Right ventricle myocardium superior (tissue), 1 donor: ENCODE data around the gene C4orf33. TPM values are rescaled to one million over a fixed set of nuclear protein-coding genes. Genes with fewer than 3 reads are reported as not detected.
"Not testable (repeated sequence)": the region's sequence is repeated elsewhere in the genome, so short reads cannot be mapped to it uniquely, and the experiment has no call there.

Experiments used
- ATAC-seq: fragments of 200-7000 bp; cut with Tn5 transposase; one replicate; pipeline ENCODE4 v1.9.1; 2020; ENCODE audit warnings: mild to moderate bottlenecking; ENCODE audit not compliant: poor library complexity
- DNase-seq: peaks from one replicate; pipeline ENCODE4 v3.0.0-alpha.2; 2020
- intact Hi-C: fragments of 100-400 bp; cut with DNase I; formaldehyde crosslinking; loops from one replicate; pipeline ENCODE4 v1.11.2; 2022
- total RNA-seq: library from RNA; stranded (reverse); fragmentation: NEBNext Ultra II Directional; extraction: Animal tissue kit (Norgen Biotek cat#: 25700); gene quantifications from one replicate; pipeline ENCODE4 v1.2.1, GENCODE V29; 2021
- donor health status: DM: no; HTN: yes; CAD: no; lungs with severe emphysema.

C4orf33 gene
- total RNA-seq, 1 donor from 2014 or later, result 3.3 TPM

DNA sequence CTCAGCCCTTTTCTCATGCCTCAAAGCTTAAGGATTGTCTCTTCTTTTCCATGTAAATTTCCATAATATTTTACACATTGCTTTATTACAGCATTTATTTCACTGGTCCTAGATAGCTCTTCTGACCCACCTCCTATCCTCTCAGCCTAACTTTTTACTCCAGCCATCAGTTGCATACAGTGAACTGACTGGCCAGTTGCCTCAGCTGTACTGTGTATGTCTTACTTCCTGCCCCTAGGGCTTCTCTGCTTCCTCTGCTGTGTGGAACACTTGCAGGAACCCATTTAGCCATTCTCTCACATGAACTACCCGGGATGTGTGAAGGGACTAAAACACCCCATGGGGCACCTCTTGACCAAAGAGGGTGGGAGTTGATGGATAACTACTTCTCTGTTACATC is 18.0 kb downstream of the C4orf33 start:
- intact Hi-C loops, result no loop called here
- no peak for ATAC-seq
- no peak for DNase-seq

DNA sequence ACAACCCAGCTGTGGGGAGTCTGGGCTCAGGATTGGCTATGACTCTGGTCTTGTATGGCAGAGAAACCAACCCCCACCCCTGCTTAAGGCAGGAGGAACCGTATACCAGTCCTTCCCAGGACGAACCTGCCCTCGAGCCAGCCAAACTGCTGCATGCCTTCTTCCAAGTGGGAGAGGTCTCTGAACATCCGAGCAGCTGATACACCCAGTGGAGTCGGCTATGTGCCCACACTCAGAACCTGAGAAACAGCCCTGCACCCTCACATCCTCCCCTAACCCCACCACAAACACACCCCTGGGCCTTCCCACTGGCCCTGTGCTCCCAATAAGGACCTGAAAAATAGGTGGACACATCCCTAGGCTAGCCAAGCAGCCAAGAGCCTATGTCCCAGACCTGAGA is 21.8 kb downstream of the C4orf33 start:
- ATAC-seq, result no peak
- intact Hi-C loops, result no loop called here
- DNase-seq, result no peak

DNA sequence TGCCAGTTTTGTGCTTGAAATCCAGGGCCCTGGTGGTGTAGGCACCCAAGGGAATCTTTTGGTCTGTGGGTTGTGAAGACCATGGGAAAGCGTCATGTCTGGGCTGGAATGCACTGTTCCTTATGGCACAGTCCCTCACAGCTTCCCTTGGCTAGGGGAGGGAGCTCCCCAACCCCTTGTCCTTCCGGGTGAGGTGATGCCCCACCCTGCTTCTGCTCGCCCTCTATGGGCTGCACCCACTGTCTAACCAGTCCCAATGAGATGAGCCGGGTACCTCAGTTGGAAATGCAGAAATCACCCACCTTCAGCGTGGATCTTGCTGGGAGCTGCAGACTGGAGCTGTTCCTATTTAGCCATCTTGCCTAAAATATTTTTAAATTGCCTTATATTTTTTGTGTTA is 30.7 kb downstream of the C4orf33 start:
- ATAC-seq, intact Hi-C loops, DNase-seq: not testable (repeated sequence)

DNA sequence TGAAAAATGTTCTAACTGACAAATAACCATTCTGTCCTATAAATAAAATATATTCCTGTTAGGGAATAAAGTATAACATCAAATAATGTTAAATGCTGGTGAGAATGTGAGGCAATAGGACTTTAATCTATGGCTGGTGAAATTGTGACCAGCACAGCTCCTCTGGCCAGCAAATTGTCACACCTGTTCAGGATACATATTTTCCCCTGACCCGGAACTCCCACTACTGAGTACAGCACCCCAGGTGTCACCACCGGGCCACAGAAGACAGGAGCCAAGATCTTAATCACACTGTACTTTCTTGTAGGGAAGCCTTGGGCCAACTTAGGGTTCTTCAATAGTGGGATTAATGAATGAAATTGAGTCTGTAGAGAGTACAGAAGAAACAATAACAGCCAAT is 33.2 kb downstream of the C4orf33 start:
- DNase-seq, result no peak
- intact Hi-C loops, result no loop called here
- no peak for ATAC-seq

DNA sequence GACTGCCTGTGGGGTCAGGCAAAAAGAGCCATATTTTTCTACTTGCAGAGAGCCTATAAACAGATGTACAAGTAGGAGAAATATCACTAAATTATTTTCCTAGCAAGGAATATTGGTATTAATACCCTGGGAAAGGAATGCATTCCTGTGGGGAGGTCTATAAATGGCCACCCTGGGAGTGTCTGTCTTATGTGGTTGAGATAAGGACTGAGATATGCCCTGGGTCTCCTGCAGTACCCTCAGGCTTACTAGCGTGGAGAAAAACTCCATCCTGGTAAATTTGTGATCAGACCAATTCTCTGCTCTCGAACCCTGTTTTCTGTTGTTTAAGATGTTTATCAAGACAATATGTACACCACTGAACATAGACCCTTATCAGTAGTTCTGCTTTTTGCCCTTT is 35.4 kb downstream of the C4orf33 start:
- intact Hi-C loops, result no loop called here
- ATAC-seq (no peak), DNase-seq (no peak)

DNA sequence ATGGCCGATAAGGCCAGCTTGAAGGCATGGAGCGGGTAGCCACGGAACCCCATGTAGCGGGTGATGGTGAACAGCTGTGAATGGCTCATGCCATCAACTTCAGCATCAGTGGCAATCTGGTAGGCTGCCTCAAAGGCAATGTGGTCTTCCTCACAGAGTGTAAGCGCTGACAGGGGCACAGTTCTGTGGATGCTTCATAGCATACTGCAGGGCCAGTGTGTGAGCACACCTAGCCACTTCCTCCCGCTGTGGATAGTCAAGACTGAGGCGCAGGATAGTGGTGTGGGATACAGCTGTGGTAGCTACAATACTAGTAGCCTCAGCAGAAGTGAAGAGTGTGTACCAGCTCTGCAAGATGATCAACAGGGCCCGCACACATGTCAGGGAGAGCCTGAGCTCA is 40.5 kb downstream of the C4orf33 start:
- intact Hi-C loops, result no loop called here
- DNase-seq (no peak), ATAC-seq (no peak)

DNA sequence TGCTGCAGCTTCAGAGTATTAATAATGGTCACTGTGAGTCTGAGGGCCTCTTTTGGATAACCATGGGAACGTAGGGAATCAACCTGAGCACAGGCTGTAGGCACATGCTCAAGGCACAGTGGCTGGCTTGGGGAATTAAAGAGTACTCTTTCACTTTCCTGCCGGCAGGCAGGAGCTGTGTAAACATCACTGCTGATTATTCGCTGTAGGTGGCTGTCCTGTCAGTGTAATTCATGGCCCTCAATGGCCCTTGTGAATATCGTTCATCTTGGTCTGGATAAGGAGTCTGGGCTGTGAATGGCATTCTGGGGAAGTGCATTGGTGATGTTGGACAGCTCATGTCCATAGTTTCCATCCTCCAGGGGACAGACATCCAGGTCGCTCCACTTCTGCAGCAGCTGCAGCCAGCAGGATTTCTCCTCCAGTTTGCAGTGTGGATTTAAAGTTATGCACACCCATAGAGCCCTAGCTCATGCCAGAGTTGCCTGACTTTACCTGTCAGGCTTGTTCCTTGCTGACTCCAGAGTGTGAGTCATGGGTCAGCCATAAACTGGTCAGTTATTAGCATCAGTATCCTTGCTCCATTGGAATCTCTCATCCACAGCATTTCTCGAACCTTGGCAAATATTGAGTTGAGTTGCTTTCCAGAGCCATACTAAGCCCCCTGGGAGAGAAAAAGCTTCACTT is 43.0 kb downstream of the C4orf33 start:
- intact Hi-C loops, result no loop called here
- no peak for DNase-seq
- ATAC-seq, result no peak

DNA sequence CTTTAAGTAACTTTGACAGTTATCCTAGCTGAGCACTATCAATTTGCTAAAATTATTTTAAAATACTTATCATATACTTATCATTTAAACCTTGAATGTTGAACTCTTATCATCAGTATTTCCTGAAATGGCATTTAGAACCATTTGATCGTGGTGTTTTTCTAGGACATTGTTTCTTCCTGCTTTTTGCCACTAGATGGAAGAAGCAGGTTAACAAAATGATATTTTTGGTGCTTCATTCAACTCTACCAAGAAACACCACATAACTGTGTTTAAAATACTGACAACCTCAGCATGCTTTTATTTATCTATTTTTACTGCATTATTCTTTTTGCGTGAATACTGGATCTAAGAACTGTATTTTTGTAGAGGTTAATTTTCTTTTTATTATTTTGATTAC is 44.6 kb downstream of the C4orf33 start:
- DNase-seq (no peak), ATAC-seq (no peak)
- intact Hi-C loops, result no loop called here

DNA sequence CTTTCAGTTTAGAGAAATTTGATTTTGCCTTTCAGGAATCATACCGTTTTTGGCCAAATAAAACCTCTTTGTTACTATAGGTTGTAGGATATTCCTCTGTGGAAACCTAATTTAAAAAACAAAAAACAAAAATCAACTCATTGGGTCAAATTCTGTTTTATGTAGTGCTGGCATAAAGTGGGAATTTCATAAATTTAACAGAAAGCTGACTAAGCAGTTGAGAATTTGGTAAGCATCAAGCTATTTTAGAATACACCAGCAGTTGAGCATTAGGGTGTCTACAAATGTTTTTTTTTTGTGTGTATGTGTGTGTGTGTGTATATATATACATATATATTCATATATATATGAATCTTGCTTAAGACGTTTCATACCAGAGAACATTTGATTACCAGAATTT is 47.4 kb downstream of the C4orf33 start:
- ATAC-seq, result no peak

DNA sequence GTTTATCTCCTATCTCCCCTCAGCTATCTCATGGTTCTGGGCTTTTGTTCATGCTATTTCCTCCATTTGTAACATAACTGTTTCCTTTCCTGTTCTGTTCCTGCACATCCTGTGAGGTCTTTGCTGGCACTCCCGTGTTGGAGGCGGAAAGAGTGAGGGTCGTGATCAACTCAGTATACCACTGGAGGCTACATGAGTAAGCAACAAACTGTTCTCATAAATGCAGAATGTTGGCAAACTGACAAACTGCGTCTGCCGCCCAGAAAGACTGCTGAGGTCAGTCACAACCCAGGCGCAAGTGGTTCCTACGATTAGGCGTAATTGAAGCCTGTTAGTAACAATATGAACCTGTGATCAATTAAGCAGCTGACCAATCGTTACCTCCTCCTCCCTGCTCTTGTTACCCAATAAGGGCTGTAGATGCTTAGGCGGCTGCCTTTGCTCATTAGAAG is 48.8 kb downstream of the C4orf33 start:
- no peak for ATAC-seq
- no peak for DNase-seq
- intact Hi-C loops, result no loop called here

More for the DNA sequence above, 47.4 kb downstream of the C4orf33 start:
- no peak for DNase-seq
- intact Hi-C loops, result no loop called here

DNA sequence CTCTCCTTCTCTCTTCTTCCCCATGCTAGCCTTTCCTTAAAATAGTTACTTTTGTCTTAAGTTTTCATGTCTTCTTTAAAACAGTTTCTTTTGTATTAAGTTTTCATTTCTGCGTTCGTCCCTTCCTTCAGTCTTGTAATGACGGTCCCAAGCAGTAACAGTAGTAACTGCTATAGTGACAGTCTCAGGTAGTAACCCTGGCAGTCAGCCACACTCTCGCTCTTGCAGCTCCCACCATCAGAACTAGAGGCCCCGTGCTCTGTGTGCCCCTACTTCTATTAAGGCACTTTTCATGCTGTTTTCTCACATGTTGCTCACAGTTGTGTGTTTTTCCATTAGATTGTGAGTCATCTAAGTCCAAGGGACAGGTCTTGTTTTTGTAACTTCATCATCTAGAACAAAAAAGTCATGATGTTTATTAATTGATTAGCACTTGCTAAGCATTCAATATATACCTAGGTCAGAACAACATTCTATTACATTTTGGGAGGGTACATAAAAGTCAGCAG is 49.3 kb downstream of the C4orf33 start:
- ATAC-seq, result no peak
- intact Hi-C loops, result no loop called here
- DNase-seq, result no peak

DNA sequence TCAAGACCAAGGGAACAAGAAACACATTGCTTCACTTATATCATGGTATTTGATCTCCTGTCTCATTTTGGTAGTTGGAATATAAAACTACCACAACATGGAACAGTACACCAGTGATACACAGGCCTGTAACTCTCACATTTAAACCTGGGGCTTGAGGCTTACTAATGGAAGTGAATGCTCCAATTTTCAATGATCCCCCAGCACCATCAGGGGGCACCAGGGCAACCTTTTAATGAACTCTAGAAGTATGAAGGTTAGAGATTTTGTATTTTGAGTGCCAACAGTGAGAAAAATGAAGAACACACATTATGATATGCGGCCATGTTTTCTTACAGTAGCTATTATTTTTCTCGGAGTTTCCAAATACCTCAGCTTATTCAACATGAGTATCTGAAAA is 50.7 kb downstream of the C4orf33 start:
- no peak for ATAC-seq
- intact Hi-C loops, result no loop called here

DNA sequence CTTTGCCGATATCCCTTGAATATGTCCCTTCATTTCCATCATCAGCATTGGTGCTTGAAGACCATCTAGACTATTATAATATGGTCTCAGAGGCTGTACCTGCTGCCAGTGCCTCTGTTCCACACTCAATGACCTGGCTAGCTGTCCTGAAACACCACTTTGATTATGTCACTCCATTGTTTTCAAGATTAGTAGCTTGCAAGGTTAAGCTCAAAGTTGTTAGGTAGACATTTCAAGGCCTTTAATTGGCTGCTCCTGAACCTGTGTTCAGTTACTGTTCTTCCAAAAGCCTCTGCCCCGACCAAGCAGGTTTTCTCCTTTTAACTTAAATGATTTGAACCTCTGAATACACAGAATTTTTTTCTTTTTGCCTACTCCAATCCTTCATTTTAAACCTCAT is 52.9 kb downstream of the C4orf33 start:
- no peak for ATAC-seq
- intact Hi-C loops, result no loop called here

More for the DNA sequence above, 50.7 kb downstream of the C4orf33 start:
- no peak for DNase-seq

DNA sequence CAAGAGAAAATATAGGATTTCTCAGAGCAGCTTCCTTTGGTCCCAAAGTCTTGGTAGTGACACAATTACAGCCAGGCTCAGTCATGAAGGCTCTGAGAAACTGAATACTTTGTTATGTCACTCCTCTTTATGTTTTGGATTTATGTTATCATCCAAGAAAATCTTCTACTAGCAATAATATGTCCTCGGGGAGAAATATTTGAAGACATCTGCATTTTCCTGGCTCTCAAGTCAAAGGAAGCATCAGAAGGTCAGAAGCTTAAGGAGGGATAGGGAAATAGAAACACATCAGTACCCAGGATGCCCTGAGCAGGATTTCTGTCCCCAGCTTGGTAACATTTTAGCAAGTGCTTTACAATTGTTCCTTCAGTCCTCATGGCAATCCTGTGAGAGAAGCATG is 54.0 kb downstream of the C4orf33 start:
- no peak for ATAC-seq
- intact Hi-C loops, result no loop called here
- DNase-seq, result no peak

More for the DNA sequence above, 52.9 kb downstream of the C4orf33 start:
- no peak for DNase-seq

DNA sequence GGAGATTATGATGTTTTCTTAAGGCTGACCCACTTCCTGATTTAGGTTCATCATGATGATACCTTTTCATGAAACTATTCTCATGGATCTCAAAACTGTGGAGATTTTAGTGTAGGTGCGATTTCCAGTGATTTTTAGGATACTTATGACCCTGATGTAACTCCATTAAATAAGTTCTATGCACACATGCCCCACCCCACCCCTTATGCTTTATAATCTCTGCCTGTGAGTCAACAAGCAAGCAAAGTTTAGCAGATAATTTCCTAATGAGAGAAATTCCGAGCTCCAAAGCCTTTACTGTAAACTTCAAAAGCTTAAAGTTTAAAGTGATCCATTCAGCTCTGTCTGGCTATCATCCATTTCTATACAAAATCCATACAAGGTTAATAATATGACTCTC is 56.4 kb downstream of the C4orf33 start:
- intact Hi-C loops, result no loop called here
- no peak for DNase-seq
- ATAC-seq, result no peak

DNA sequence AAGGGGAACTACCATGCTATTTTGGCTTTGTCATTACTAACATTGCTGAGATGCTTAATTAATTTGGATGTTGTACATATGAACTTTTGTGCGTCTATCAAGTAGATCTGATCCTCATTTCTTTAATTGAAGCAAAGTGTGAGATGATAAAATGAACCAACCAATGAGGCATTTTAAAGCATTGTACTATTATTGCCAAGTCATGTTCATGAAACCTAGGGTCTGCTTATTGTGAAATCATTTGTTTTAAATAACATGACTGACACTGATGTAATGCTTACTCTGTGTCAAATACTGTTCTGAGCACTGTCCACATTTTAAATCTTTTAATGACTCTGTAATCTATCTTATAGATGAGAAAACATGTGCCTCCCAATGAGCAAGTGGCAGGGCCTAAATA is 57.7 kb downstream of the C4orf33 start:
- intact Hi-C loops, result no loop called here
- ATAC-seq, result no peak

DNA sequence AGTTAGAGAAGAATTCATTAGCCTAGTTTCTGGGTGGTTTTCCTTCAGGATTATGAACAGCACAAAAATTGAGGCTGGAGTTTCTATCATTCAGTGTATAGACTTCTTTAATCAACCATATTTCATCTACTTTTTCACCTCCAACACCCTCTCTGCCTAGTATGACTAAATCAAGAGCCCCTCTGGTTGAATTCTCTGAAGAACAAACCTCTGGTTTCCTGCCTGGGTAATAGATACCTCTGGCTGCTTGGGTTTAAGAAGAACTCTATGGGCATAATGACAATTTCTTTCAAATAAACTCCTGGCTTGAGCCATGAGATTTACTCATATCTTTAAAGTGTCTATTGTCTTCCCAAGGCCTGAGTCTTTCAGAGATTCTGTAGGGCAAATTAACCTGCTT is 66.5 kb downstream of the C4orf33 start:
- DNase-seq (no peak), ATAC-seq (no peak)
- intact Hi-C loops, result no loop called here

More for the DNA sequence above, 57.7 kb downstream of the C4orf33 start:
- DNase-seq, result no peak

DNA sequence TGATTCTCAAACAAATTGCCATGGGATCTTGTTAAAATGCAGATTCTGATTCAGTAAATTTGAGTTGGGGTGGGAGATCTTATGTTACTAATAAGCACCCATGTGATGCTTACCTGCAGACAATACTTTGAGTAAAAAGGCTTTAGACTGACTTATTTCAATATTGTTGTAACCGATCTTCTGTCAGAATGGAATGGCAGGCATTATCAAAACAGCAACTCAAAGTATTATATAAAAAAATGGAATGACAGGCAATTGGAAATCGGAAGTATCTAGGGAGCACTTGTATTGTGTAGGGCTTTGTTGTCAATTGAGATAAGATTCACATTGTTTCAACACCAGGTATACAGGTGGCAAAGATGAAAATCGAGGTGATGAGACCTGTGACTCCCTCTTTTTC is 67.5 kb downstream of the C4orf33 start:
- DNase-seq (no peak), ATAC-seq (no peak)
- intact Hi-C loops, result no loop called here

DNA sequence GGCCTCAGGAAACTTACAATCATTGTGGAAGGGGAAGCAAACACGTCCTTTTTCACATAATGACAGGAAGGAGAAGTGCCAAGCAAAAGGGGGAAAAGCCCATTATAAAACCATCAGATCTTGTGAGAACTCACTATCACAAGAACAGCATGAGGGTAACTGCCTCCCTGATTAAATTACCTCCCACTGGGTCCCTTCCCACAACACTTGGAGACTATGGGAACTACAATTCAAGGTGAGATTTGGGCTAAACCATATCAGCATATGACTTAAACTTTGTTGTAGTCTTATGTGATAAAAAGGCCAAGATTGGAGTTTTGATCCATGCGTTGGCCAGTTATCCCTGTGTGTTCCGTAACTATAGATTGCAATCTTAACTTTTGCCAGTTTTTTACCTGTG is 68.3 kb downstream of the C4orf33 start:
- no peak for ATAC-seq
- intact Hi-C loops, result no loop called here
- no peak for DNase-seq
